K562 (cell line): ENCODE data around the gene RGS19. TPM values are rescaled to one million over a fixed set of nuclear protein-coding genes. Genes with fewer than 3 reads are reported as not detected.
A peak's percentile ranks its signal among the peaks of the same experiment; 100 is the strongest.

Source experiments
- ARID1B ChIP-seq: fragments of 450-650 bp; IDR thresholded peaks from 2 replicates; pipeline ENCODE4 v1.6.1; 2016; ENCODE audit warnings: antibody characterized with exemption, mild to moderate bottlenecking, inconsistent platforms
- ATF2 ChIP-seq: sonication (generic); formaldehyde crosslinking; IDR thresholded peaks from 2 replicates; pipeline ENCODE4 v1.8.1; 2022; ENCODE audit warnings: missing genetic modification reagents
- ATF6 ChIP-seq: sonication (generic); formaldehyde crosslinking; IDR thresholded peaks from 2 replicates; pipeline ENCODE4 v1.4.0; 2020; ENCODE audit warnings: mild to moderate bottlenecking, missing genetic modification reagents
- BCLAF1 ChIP-seq, 2 experiments: fragments of 450-650 bp in 1 of 2; IDR thresholded peaks; 2 replicates each; pipeline ENCODE4 v1.6.1; 2011 to 2017; ENCODE audit warnings: low read depth in 2 of 2, antibody characterized with exemption in 1 of 2, borderline replicate concordance in 1 of 2, low read length in 1 of 2, mild to moderate bottlenecking in 1 of 2, mixed read lengths in 1 of 2; ENCODE audit not compliant: control insufficient read depth in 1 of 2
- CHCHD3 ChIP-seq: fragments of 250-450 bp; sonication (Bioruptor Pico); IDR thresholded peaks from 2 replicates; pipeline ENCODE4 v2.1.2; 2022; ENCODE audit warnings: mild to moderate bottlenecking
- DDX20 ChIP-seq: fragments of 450-650 bp; IDR thresholded peaks from 2 replicates; pipeline ENCODE4 v1.6.1; 2016; ENCODE audit warnings: missing genetic modification characterization, low read depth, mild to moderate bottlenecking, missing compliant biosample characterization, moderate library complexity
- GTF2F1 ChIP-seq: IDR thresholded peaks from 2 replicates; pipeline ENCODE4 v1.6.1; 2011; ENCODE audit warnings: low read depth, low read length, improper control_type of control experiment
- HBP1 ChIP-seq: fragments of 450-650 bp; formaldehyde crosslinking; IDR thresholded peaks from 2 replicates; pipeline ENCODE4 v1.4.0; 2022; ENCODE audit warnings: missing genetic modification characterization
- HSF4 ChIP-seq: fragments of 250-450 bp; sonication (Bioruptor Pico); IDR thresholded peaks from 2 replicates; pipeline ENCODE4 v2.1.2; 2022; ENCODE audit warnings: mild to moderate bottlenecking, moderate library complexity, borderline replicate concordance
- KAT2B ChIP-seq: IDR thresholded peaks from one replicate; pipeline ENCODE4 v1.6.1; 2012; ENCODE audit warnings: low read depth, mild to moderate bottlenecking, control low read depth, inconsistent platforms, low read length, moderate library complexity
- MAZ ChIP-seq, 2 experiments: fragments of 450-650 bp in 1 of 2; sonication (generic) in 1 of 2; formaldehyde crosslinking; IDR thresholded peaks in 1 of 2; conservative IDR thresholded peaks in 1 of 2; 2 replicates each; pipeline versions ENCODE4 v1.4.0 to v1.5.0; 2020; ENCODE audit warnings: mild to moderate bottlenecking in 1 of 2, missing genetic modification reagents in 1 of 2
- RBM22 ChIP-seq: fragments of 200-400 bp; formaldehyde crosslinking; IDR thresholded peaks from 2 replicates; pipeline ENCODE4 v1.6.1; 2018; ENCODE audit warnings: low read length, low read depth; ENCODE audit not compliant: poor library complexity, severe bottlenecking
- RFX1 ChIP-seq: fragments of 450-650 bp; IDR thresholded peaks from 2 replicates; pipeline ENCODE4 v1.6.1; 2016; ENCODE audit warnings: mild to moderate bottlenecking, moderate library complexity
- SAFB ChIP-seq: fragments of 200-400 bp; formaldehyde crosslinking; IDR thresholded peaks from 2 replicates; pipeline ENCODE4 v1.6.1; 2017; ENCODE audit warnings: low read depth, low read length, borderline replicate concordance
- SMARCA5 ChIP-seq: fragments of 450-650 bp; IDR thresholded peaks from 2 replicates; pipeline ENCODE4 v1.6.1; 2016
- TFE3 ChIP-seq: fragments of 450-650 bp; formaldehyde crosslinking; IDR thresholded peaks from 2 replicates; pipeline ENCODE4 v1.4.0; 2020; ENCODE audit warnings: mild to moderate bottlenecking, mixed read lengths
- WHSC1 ChIP-seq: IDR thresholded peaks from one replicate; pipeline ENCODE4 v1.6.1; 2012; ENCODE audit warnings: low read length, control low read depth, inconsistent platforms
- ZNF354B ChIP-seq: fragments of 250-450 bp; sonication (Bioruptor Pico); IDR thresholded peaks from 2 replicates; pipeline ENCODE4 v1.4.0; 2020
- ZNF431 ChIP-seq: sonication (generic); formaldehyde crosslinking; IDR thresholded peaks from 2 replicates; pipeline ENCODE4 v1.8.0; 2022; ENCODE audit warnings: mild to moderate bottlenecking, missing genetic modification reagents
- ZNF668 ChIP-seq: fragments of 250-450 bp; sonication (Bioruptor Pico); IDR thresholded peaks from 2 replicates; pipeline ENCODE4 v1.8.0; 2022; ENCODE audit warnings: mild to moderate bottlenecking, inconsistent platforms
- polyA plus RNA-seq, 8 experiments: library from polyadenylated mRNA; depleted of rRNA in 4 of 8; stranded (reverse) in 5 of 8; unstranded in 3 of 8; fragments of >200 nt; fragmentation: Nextera tagmentation in 2 of 8; fragmentation: Illumina TruSeq in 1 of 8; extraction: Ambion mirVana in 2 of 8; extraction: Trizol in 1 of 8; gene quantifications; 2 replicates each; pipeline versions ENCODE4 v1.2.1 to v1.2.3, GENCODE V29; 2011 to 2014; ENCODE audit warnings: inconsistent platforms in 1 of 8, missing spikeins in 1 of 8
- total RNA-seq, 7 experiments: library from RNA; depleted of rRNA in 6 of 7; stranded (reverse); fragments of >200 nt in 6 of 7; fragmentation: Illumina TruSeq in 2 of 7; extraction: Trizol in 2 of 7; gene quantifications; 2 replicates each; pipeline versions ENCODE4 v1.2.1 to v1.2.3, GENCODE V29; 2011 to 2021; ENCODE audit warnings: low replicate concordance in 1 of 7

The RGS19 gene
- total and polyA plus RNA-seq, 9 of the 15 experiments (the other 6 are each of a cell fraction or from before 2014, with no cell fraction given): 0.41 to 23.7 (median 14.6) TPM

- TF ChIP-seq TFE3 (CRISPR knock-in tag): no peak
- TF ChIP-seq HSF4: no peak
- TF ChIP-seq CHCHD3: no peak
- no peak for TF ChIP-seq BCLAF1 (IDR thresholded peaks at IDR 0.05; ENCODE audit: borderline replicate concordance in 1 of 2, control insufficient read depth in 1 of 2, low read depth in 2 of 2, low read length in 1 of 2)
- no peak for TF ChIP-seq HBP1
- TF ChIP-seq RFX1: no peak
- no peak for TF ChIP-seq RBM22
- TF ChIP-seq WHSC1: no peak
- no peak for TF ChIP-seq ATF6 (CRISPR knock-in tag)
- TF ChIP-seq GTF2F1: no peak
- TF ChIP-seq SMARCA5: no peak
- no peak for TF ChIP-seq KAT2B
- 0 out of 2 replicates have a peak, but pooled peaks have one; percentile 16 for TF ChIP-seq ZNF431
- no peak for TF ChIP-seq SAFB
- peak; percentile 50 to 75; a peak in 3 of 4 replicates for TF ChIP-seq MAZ (CRISPR knock-in tag; conservative IDR thresholded peaks at IDR 0.05 in 1 of 2, IDR thresholded peaks at IDR 0.05 in 1 of 2)
- TF ChIP-seq ATF2 (CRISPR knock-in tag): no peak
- TF ChIP-seq DDX20 (tag): no peak
- no peak for TF ChIP-seq ZNF354B
- TF ChIP-seq ZNF668: no peak
- TF ChIP-seq ARID1B: no peak
Observed at GRCh38 chr20:64083378-64083803, 4.1 kb upstream of the RGS19 start (continued).
